K562 (cell line): ENCODE data around the gene HSDL2. TPM values are rescaled to one million over a fixed set of nuclear protein-coding genes. Genes with fewer than 3 reads are reported as not detected.
A peak's percentile ranks its signal among the peaks of the same experiment; 100 is the strongest.

Source experiments
- ATAC-seq: fragments of 200-7000 bp; cut with Tn5 transposase; 3 replicates; pipeline ENCODE4 v1.9.1; 2020; ENCODE audit warnings: moderate library complexity
- BruUV-seq: library from RNA; stranded (reverse); fragments of 400-500 nt; replicated peaks from 2 replicates; lab custom pipeline; 2021; lab: Mats Ljungman, UMichigan
- CTCF ChIA-PET: fragments of 300-600 bp; formaldehyde crosslinking; extraction: SDS; loops from one replicate; lab custom pipeline; 2021; ENCODE audit warnings: low intra/inter-chr PET ratio; lab: Yijun Ruan, JAX
- POLR2A ChIA-PET: fragments of 300-600, 350-650 bp; sonication (Branson Sonifier 250); formaldehyde crosslinking; extraction: SDS; loops from one replicate; lab custom pipeline; 2021; ENCODE audit warnings: antibody characterized with exemption, inconsistent platforms; lab: Yijun Ruan, JAX
- DNase-seq, 4 experiments: peaks; one replicate each; pipeline versions ENCODE4 v3.0.0 to v3.0.0-alpha.2; 2011 to 2018; ENCODE audit warnings: low spot score in 3 of 4, mixed read lengths in 3 of 4; ENCODE audit errors: extremely low read depth in 1 of 4
- FAIRE-seq: peaks from 2 replicates; lab custom pipeline; 2011; peaks lifted over from hg19 to GRCh38; lab: Jason Lieb, UNC
- H2AFZ ChIP-seq: 2 replicates; pipeline ENCODE4 v1.6.0; 2011; ENCODE audit warnings: low read depth, low read length, control low read depth, inconsistent platforms
- H3K27ac ChIP-seq: fragments of 200-600 bp; 3 replicates; pipeline ENCODE4 v1.8.0; 2011; ENCODE audit warnings: low read depth, mild to moderate bottlenecking, control low read depth, inconsistent platforms, low read length, moderate library complexity, mixed read lengths; ENCODE audit errors: extremely low read depth
- H3K27me3 ChIP-seq, 2 experiments: fragments of 300-600 bp in 1 of 2; 2 replicates in 1 of 2; 3 replicates in 1 of 2; pipeline versions ENCODE4 v1.6.0 to v1.8.0; 2011; ENCODE audit warnings: inconsistent platforms in 2 of 2, low read length in 2 of 2, mild to moderate bottlenecking in 1 of 2, mixed read lengths in 1 of 2, moderate library complexity in 1 of 2; ENCODE audit not compliant: control insufficient read depth in 2 of 2, insufficient read depth in 2 of 2
- H3K36me3 ChIP-seq: fragments of 300-600 bp; 3 replicates; pipeline ENCODE4 v1.8.0; 2011; ENCODE audit warnings: mild to moderate bottlenecking, low read length, inconsistent platforms; ENCODE audit not compliant: control insufficient read depth, insufficient read depth
- H3K4me1 ChIP-seq, 2 experiments: fragments of 200-600 bp in 1 of 2; replicated peaks in 1 of 2; 2 replicates in 1 of 2; 3 replicates in 1 of 2; pipeline versions ENCODE4 v1.5.1 to v1.8.0; 2011; ENCODE audit warnings: inconsistent platforms in 2 of 2, low read length in 2 of 2, mild to moderate bottlenecking in 1 of 2, mixed read lengths in 1 of 2, moderate library complexity in 1 of 2; ENCODE audit not compliant: control insufficient read depth in 2 of 2, insufficient read depth in 2 of 2
- H3K4me2 ChIP-seq: 2 replicates; pipeline ENCODE4 v1.6.1; 2011; ENCODE audit warnings: low read length, control low read depth, inconsistent platforms, mixed read lengths; ENCODE audit not compliant: insufficient read depth
- H3K4me3 ChIP-seq: fragments of 200-600 bp; sonication (generic), shearing (Covaris generic); 2 replicates; pipeline ENCODE4 v1.5.1; 2016; ENCODE audit warnings: control low read depth, inconsistent platforms
- H3K79me2 ChIP-seq: fragments of 200-600 bp; 3 replicates; pipeline ENCODE4 v1.8.0; 2011; ENCODE audit warnings: low read length, inconsistent platforms; ENCODE audit not compliant: control insufficient read depth, insufficient read depth
- H3K9ac ChIP-seq, 2 experiments: 2 replicates each; pipeline versions ENCODE4 v1.6.0 to v1.6.1; 2011; ENCODE audit warnings: low read depth in 2 of 2, low read length in 2 of 2, control low read depth in 1 of 2, inconsistent platforms in 1 of 2, mild to moderate bottlenecking in 1 of 2, mixed read lengths in 1 of 2; ENCODE audit not compliant: insufficient read depth in 1 of 2
- H3K9me1 ChIP-seq: one replicate; pipeline ENCODE4 v1.6.0; 2011; ENCODE audit warnings: inconsistent platforms, mild to moderate bottlenecking, low read length, moderate library complexity; ENCODE audit not compliant: control insufficient read depth, insufficient read depth
- H3K9me3 ChIP-seq: replicated peaks from 2 replicates; pipeline ENCODE4 v1.5.1; 2011; ENCODE audit warnings: low read depth, low read length, inconsistent platforms; ENCODE audit not compliant: control insufficient read depth, insufficient read depth
- H4K20me1 ChIP-seq: replicated peaks from 2 replicates; pipeline ENCODE4 v1.6.1; 2011; ENCODE audit warnings: low read length, inconsistent platforms, mixed read lengths; ENCODE audit not compliant: control insufficient read depth, insufficient read depth
- ARID1B ChIP-seq: fragments of 450-650 bp; IDR thresholded peaks from 2 replicates; pipeline ENCODE4 v1.6.1; 2016; ENCODE audit warnings: antibody characterized with exemption, mild to moderate bottlenecking, inconsistent platforms
- CBX8 ChIP-seq: fragments of 200-600 bp; sonication (generic); IDR thresholded peaks from 2 replicates; pipeline ENCODE4 v1.6.1; 2012; ENCODE audit warnings: borderline replicate concordance, mixed run types, low read depth, mild to moderate bottlenecking, moderate library complexity, mixed read lengths, low read length, control low read depth, inconsistent platforms; ENCODE audit not compliant: poor library complexity, severe bottlenecking; ENCODE audit errors: extremely low read depth
- CHD2 ChIP-seq: IDR thresholded peaks from 2 replicates; pipeline ENCODE4 v1.6.1; 2011; ENCODE audit warnings: low read depth, low read length
- ELF1 ChIP-seq: fragments of 200-800 bp; sonication (Bioruptor generic); IDR thresholded peaks from 2 replicates; pipeline ENCODE4 v1.6.1; 2016; ENCODE audit warnings: missing genetic modification characterization, missing compliant biosample characterization
- FOXM1 ChIP-seq, 2 experiments: fragments of 450-650 bp in 1 of 2; sonication (generic) in 1 of 2; formaldehyde crosslinking in 1 of 2; IDR thresholded peaks; 2 replicates each; pipeline versions ENCODE4 v1.6.1 to v1.9.0; 2017 to 2022; ENCODE audit warnings: low read depth in 2 of 2, mild to moderate bottlenecking in 2 of 2, missing genetic modification reagents in 1 of 2, moderate library complexity in 1 of 2
- GTF2E2 ChIP-seq: fragments of 200-800 bp; sonication (Bioruptor generic); IDR thresholded peaks from 2 replicates; pipeline ENCODE4 v1.6.1; 2016; ENCODE audit warnings: missing genetic modification characterization, missing compliant biosample characterization
- MEF2A ChIP-seq: IDR thresholded peaks from 2 replicates; pipeline ENCODE4 v1.6.1; 2011; ENCODE audit warnings: low read depth, mild to moderate bottlenecking, low read length, moderate library complexity; ENCODE audit not compliant: control insufficient read depth
- MTA2 ChIP-seq: fragments of 450-650 bp; IDR thresholded peaks from 2 replicates; pipeline ENCODE4 v1.6.1; 2016; ENCODE audit warnings: low read depth
- SRF ChIP-seq, 2 experiments: fragments of 250-450, 450-650 bp in 1 of 2; sonication (Bioruptor Pico) in 1 of 2; sonication (generic) in 1 of 2; formaldehyde crosslinking; IDR thresholded peaks; 2 replicates each; pipeline versions ENCODE4 v1.5.0 to v1.5.1; 2020 to 2022; ENCODE audit warnings: mild to moderate bottlenecking in 1 of 2, missing genetic modification reagents in 1 of 2
- TARDBP ChIP-seq: fragments of 450-650 bp; IDR thresholded peaks from 2 replicates; pipeline ENCODE4 v1.6.1; 2016
- TBP ChIP-seq: optimal IDR thresholded peaks from 2 replicates; pipeline ENCODE3; 2011; ENCODE audit warnings: low read depth, low read length, improper control_type of control experiment
- ZNF764 ChIP-seq: fragments of 250-450 bp; sonication (Bioruptor Pico); IDR thresholded peaks from 2 replicates; pipeline ENCODE4 v1.4.0; 2020; ENCODE audit warnings: low read depth, mild to moderate bottlenecking, moderate library complexity
- WGBS: fragments of 100-300 bp; shearing (Covaris generic); methylation state at CpG from one replicate; pipeline ENCODE4 v1.1.6; 2016; ENCODE audit warnings: low coverage, mixed read lengths; ENCODE audit not compliant: insufficient coverage; ENCODE audit errors: missing lambda C conversion rate; 5-methylcytosine and 5-hydroxymethylcytosine counted together
- in situ Hi-C: fragments of 300-500 bp; cut with MboI; formaldehyde crosslinking; loops from 4 replicates; pipeline ENCODE4 v1.15.0; 2018; ENCODE audit warnings: inconsistent platforms, mixed read lengths
- intact Hi-C: fragments of 100-400 bp; cut with micrococcal nuclease; formaldehyde crosslinking; loops from 2 replicates; pipeline ENCODE4 v1.14.2; 2022
- polyA plus RNA-seq, 8 experiments: library from polyadenylated mRNA; depleted of rRNA in 4 of 8; stranded (reverse) in 5 of 8; unstranded in 3 of 8; fragments of >200 nt; fragmentation: Nextera tagmentation in 2 of 8; fragmentation: Illumina TruSeq in 1 of 8; extraction: Ambion mirVana in 2 of 8; extraction: Trizol in 1 of 8; gene quantifications; 2 replicates each; pipeline versions ENCODE4 v1.2.1 to v1.2.3, GENCODE V29; 2011 to 2014; ENCODE audit warnings: inconsistent platforms in 1 of 8, missing spikeins in 1 of 8
- total RNA-seq, 7 experiments: library from RNA; depleted of rRNA in 6 of 7; stranded (reverse); fragments of >200 nt in 6 of 7; fragmentation: Illumina TruSeq in 2 of 7; extraction: Trizol in 2 of 7; gene quantifications; 2 replicates each; pipeline versions ENCODE4 v1.2.1 to v1.2.3, GENCODE V29; 2011 to 2021; ENCODE audit warnings: low replicate concordance in 1 of 7
- TF ChIP-seq, protein P1 (sequence below), 2 experiments: IDR thresholded peaks; 2 replicates each; pipeline ENCODE4 v1.6.1; 2012; ENCODE audit warnings: improper control_type of control experiment in 2 of 2, low read depth in 2 of 2, low read length in 2 of 2, borderline replicate concordance in 1 of 2
- TF ChIP-seq, protein P2 (sequence below): fragments of 200-400 bp; formaldehyde crosslinking; IDR thresholded peaks from 2 replicates; pipeline ENCODE4 v1.6.1; 2017; ENCODE audit warnings: mild to moderate bottlenecking, low read depth, low read length, moderate library complexity
- TF ChIP-seq, protein P3 (sequence below): fragments of 450-650 bp; IDR thresholded peaks from 2 replicates; pipeline ENCODE4 v1.7.0; 2016; ENCODE audit warnings: borderline replicate concordance

The HSDL2 gene
- total and polyA plus RNA-seq, 9 of the 15 experiments (the other 6 are each of a cell fraction or from before 2014, with no cell fraction given) = 22.8 to 74.1 (median 35.6) TPM

DNA sequence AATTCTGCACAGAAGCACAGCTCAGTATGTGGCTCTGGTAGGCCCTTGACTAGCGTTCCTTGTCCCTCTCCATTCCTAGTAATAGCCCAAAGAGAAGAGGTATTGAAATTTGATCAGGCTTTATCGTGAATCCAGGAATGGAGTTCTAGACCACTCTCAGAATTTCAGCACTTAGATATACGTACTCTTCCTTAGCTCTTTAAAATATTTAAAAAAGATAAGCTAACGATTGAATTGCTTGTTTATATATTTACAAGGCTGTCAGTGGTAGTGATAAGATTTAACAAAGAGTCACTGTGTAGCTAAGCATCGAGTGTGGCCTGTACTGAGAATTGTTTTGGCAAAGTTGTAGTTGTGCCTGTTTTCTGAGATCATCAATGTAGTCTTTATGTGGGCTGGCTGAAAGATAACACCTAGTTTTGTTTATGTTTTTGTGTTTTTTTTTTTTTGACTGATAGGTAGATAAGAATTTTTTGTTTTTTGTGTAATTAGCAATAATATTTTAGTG lies 109.2 kb downstream of the HSDL2 start:
- ChIA-PET CTCF (no interaction called here), POLR2A (interaction anchor here (0.9 to 1.4 kb wide), 3 partner anchors 12 to 22 kb away, joined by 3 to 4 read pairs (median 3); no protein-coding TSS in a partner anchor)
- no peaks in the 10 kb centered on the region for H3K27me3 ChIP-seq
- no peaks in the 10 kb centered on the region for H3K9me1 ChIP-seq
- H3K9ac ChIP-seq = no peak overlapping the region
- peaks cover 88% of the 10 kb centered on the region for H3K79me2 ChIP-seq
- peaks cover 5% of the 10 kb centered on the region; the same call in 1 of the 2 replicates for H3K9me3 ChIP-seq
- FAIRE-seq (peak; percentile 35), DNase-seq (peak in 1 of 4 experiments; percentile 29), ATAC-seq (no peak)
- H3K27ac ChIP-seq = peak overlapping the region; percentile 19; the same call in 1 of the 3 replicates
- WGBS = 5% methylated on average over 5 of the region's 5 CpGs
- peaks cover 6 to 32% of the 10 kb centered on the region in 2 experiments; a peak in 4 of 5 replicates for H3K4me1 ChIP-seq
- no TSS peak for BruUV-seq
- H4K20me1 ChIP-seq = 0 out of 2 replicates have a peak, but pooled peaks cover 4% of the 10 kb centered on the region
- intact Hi-C loops = no loop called here
- in situ Hi-C loops = no loop called here
- no peak overlapping the region for H3K4me3 ChIP-seq
- H3K36me3 ChIP-seq = peaks cover 26% of the 10 kb centered on the region
- H3K4me2 ChIP-seq = peak overlapping the region; percentile 10
- no peak overlapping the region for H2AFZ ChIP-seq
- TF ChIP-seq, protein P1, sequence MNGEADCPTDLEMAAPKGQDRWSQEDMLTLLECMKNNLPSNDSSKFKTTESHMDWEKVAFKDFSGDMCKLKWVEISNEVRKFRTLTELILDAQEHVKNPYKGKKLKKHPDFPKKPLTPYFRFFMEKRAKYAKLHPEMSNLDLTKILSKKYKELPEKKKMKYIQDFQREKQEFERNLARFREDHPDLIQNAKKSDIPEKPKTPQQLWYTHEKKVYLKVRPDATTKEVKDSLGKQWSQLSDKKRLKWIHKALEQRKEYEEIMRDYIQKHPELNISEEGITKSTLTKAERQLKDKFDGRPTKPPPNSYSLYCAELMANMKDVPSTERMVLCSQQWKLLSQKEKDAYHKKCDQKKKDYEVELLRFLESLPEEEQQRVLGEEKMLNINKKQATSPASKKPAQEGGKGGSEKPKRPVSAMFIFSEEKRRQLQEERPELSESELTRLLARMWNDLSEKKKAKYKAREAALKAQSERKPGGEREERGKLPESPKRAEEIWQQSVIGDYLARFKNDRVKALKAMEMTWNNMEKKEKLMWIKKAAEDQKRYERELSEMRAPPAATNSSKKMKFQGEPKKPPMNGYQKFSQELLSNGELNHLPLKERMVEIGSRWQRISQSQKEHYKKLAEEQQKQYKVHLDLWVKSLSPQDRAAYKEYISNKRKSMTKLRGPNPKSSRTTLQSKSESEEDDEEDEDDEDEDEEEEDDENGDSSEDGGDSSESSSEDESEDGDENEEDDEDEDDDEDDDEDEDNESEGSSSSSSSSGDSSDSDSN (IDR thresholded peaks at IDR 0.05; ENCODE audit: borderline replicate concordance in 1 of 2, low read depth in 2 of 2, low read length in 2 of 2) = no peak
- TF ChIP-seq ARID1B (peak; percentile 80), ELF1 (tag) (no peak), MEF2A (no peak), SRF (CRISPR knock-in tag; IDR thresholded peaks at IDR 0.05) (no peak), CBX8 (no peak), ZNF764 (CRISPR knock-in tag) (no peak), CHD2 (no peak), TBP (no peak), GTF2E2 (tag) (0 out of 2 replicates have a peak, but pooled peaks have one; percentile 10), MTA2 (peak; percentile 50), TARDBP (no peak), FOXM1 (IDR thresholded peaks at IDR 0.05; ENCODE audit: low read depth) (0 out of 2 replicates have a peak, but pooled peaks have one; percentile 29), FOXM1 (CRISPR knock-in tag; IDR thresholded peaks at IDR 0.05; ENCODE audit: low read depth) (no peak)
- TF ChIP-seq, protein P2, sequence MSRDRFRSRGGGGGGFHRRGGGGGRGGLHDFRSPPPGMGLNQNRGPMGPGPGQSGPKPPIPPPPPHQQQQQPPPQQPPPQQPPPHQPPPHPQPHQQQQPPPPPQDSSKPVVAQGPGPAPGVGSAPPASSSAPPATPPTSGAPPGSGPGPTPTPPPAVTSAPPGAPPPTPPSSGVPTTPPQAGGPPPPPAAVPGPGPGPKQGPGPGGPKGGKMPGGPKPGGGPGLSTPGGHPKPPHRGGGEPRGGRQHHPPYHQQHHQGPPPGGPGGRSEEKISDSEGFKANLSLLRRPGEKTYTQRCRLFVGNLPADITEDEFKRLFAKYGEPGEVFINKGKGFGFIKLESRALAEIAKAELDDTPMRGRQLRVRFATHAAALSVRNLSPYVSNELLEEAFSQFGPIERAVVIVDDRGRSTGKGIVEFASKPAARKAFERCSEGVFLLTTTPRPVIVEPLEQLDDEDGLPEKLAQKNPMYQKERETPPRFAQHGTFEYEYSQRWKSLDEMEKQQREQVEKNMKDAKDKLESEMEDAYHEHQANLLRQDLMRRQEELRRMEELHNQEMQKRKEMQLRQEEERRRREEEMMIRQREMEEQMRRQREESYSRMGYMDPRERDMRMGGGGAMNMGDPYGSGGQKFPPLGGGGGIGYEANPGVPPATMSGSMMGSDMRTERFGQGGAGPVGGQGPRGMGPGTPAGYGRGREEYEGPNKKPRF = no peak
- TF ChIP-seq, protein P3, sequence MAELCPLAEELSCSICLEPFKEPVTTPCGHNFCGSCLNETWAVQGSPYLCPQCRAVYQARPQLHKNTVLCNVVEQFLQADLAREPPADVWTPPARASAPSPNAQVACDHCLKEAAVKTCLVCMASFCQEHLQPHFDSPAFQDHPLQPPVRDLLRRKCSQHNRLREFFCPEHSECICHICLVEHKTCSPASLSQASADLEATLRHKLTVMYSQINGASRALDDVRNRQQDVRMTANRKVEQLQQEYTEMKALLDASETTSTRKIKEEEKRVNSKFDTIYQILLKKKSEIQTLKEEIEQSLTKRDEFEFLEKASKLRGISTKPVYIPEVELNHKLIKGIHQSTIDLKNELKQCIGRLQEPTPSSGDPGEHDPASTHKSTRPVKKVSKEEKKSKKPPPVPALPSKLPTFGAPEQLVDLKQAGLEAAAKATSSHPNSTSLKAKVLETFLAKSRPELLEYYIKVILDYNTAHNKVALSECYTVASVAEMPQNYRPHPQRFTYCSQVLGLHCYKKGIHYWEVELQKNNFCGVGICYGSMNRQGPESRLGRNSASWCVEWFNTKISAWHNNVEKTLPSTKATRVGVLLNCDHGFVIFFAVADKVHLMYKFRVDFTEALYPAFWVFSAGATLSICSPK = 0 out of 2 replicates have a peak, but pooled peaks have one; percentile 44
